ENCODE measurements around the gene PKN1. TPM values are rescaled to one million over a fixed set of nuclear protein-coding genes. Genes with fewer than 3 reads are reported as not detected.

Gene PKN1
- total RNA-seq, 6 experiments from 2014 or later: 19.5 to 49.4 (median 34.1) TPM

- intact Hi-C loops (cut with DNase I): no loop called here
- Histone ChIP-seq H3K9me3 (no peaks in the 10 kb centered on the region), H3K4me1 (peaks cover 0 to 8% (median 0%) of the 10 kb centered on the region in 4 donors), H3K27me3 (no peaks in the 10 kb centered on the region), H3K36me3 (peaks cover 0 to 52% (median 37%) of the 10 kb centered on the region in 4 donors), H3K27ac (no peak overlapping the region), H3K4me3 (no peak overlapping the region)
- 85% methylated on average over 11 of the region's 25 CpGs for WGBS (ENCODE audit: insufficient coverage, low coverage, low lambda C conversion rate, missing lambda C conversion rate)
- no peak for DNase-seq
- no peak for TF ChIP-seq CTCF (IDR thresholded peaks at IDR 0.05)
- TF ChIP-seq POLR2A (IDR thresholded peaks at IDR 0.05): no peak
- ATAC-seq: no peak
Observed at GRCh38 chr19:14412324-14412995, 20.6 kb upstream of the PKN1 start.

- DNase-seq: no peak
- intact Hi-C loops (cut with DNase I): no loop called here
- ATAC-seq: no peak
- no peaks in the 10 kb centered on the region for H3K9me3 ChIP-seq
- H3K4me3 ChIP-seq: no peak overlapping the region
- H3K4me1 ChIP-seq: peaks cover 0 to 14% (median 1%) of the 10 kb centered on the region in 4 donors
- no peaks in the 10 kb centered on the region for H3K27me3 ChIP-seq
- TF ChIP-seq POLR2A (IDR thresholded peaks at IDR 0.05): no peak
- no peak for TF ChIP-seq CTCF (IDR thresholded peaks at IDR 0.05)
- H3K36me3 ChIP-seq: peaks cover 0 to 47% (median 34%) of the 10 kb centered on the region in 4 donors
- no peak overlapping the region for H3K27ac ChIP-seq
- WGBS (ENCODE audit: insufficient coverage, low coverage, low lambda C conversion rate, missing lambda C conversion rate): 85% methylated on average over 8 of the region's 15 CpGs
Observed at GRCh38 chr19:14412996-14413692, 20.0 kb upstream of the PKN1 start.

- Histone ChIP-seq H3K4me1 (peaks cover 0 to 18% (median 3%) of the 10 kb centered on the region in 4 donors), H3K27ac (no peak overlapping the region), H3K27me3 (no peaks in the 10 kb centered on the region), H3K9me3 (no peaks in the 10 kb centered on the region), H3K36me3 (peaks cover 0 to 41% (median 31%) of the 10 kb centered on the region in 4 donors), H3K4me3 (no peak overlapping the region)
- 100% methylated on average over 1 of the region's 3 CpGs for WGBS (ENCODE audit: insufficient coverage, low coverage, low lambda C conversion rate, missing lambda C conversion rate)
- DNase-seq (no peak), ATAC-seq (no peak)
- TF ChIP-seq POLR2A (IDR thresholded peaks at IDR 0.05): no peak
- TF ChIP-seq CTCF (IDR thresholded peaks at IDR 0.05): no peak
- intact Hi-C loops (cut with DNase I): no loop called here
Observed at GRCh38 chr19:14413693-14414181, 19.4 kb upstream of the PKN1 start.

- intact Hi-C loops (cut with DNase I): no loop called here
- Histone ChIP-seq H3K4me1 (peaks cover 0 to 21% (median 3%) of the 10 kb centered on the region in 4 donors), H3K4me3 (no peak overlapping the region), H3K27me3 (no peaks in the 10 kb centered on the region), H3K36me3 (peaks cover 0 to 27% (median 18%) of the 10 kb centered on the region in 4 donors), H3K9me3 (no peaks in the 10 kb centered on the region), H3K27ac (no peak overlapping the region)
- no peak for DNase-seq
- ATAC-seq: no peak
- WGBS (ENCODE audit: insufficient coverage, low coverage, low lambda C conversion rate, missing lambda C conversion rate): 88% methylated on average over 8 of the region's 8 CpGs
- TF ChIP-seq POLR2A (IDR thresholded peaks at IDR 0.05) (no peak), CTCF (IDR thresholded peaks at IDR 0.05) (no peak)
Observed at GRCh38 chr19:14414926-14415690, 18.0 kb upstream of the PKN1 start.

All from right lobe of liver (tissue), 6 donors.